ENCODE data around the gene CNR2. TPM values are rescaled to one million over a fixed set of nuclear protein-coding genes. Genes with fewer than 3 reads are reported as not detected.
"Not testable (repeated sequence)": the region's sequence is repeated elsewhere in the genome, so short reads cannot be mapped to it uniquely, and the experiment has no call there.

CNR2 gene
- total and polyA plus RNA-seq, 9 donors = 0.03 to 0.11 (median 0.10) TPM; not detected in 6

GRCh38 chr1:23862640-23863039, 50.5 kb downstream of the CNR2 start:
- Histone ChIP-seq H3K9me3 (no peaks in the 10 kb centered on the region), H3K4me1 (ENCODE audit: insufficient read depth) (peaks cover 6% of the 10 kb centered on the region), H3K27ac (no peak overlapping the region), H3K36me3 (no peaks in the 10 kb centered on the region), H3K4me3 (no peak overlapping the region), H3K27me3 (no peaks in the 10 kb centered on the region)
- DNase-seq = no peak
- WGBS, 3 donors = 54 to 67% (median 62%) methylated on average over 3 of the region's 3 CpGs
- intact Hi-C loops (cut with DNase I) = no loop called here
- no peak for TF ChIP-seq CTCF (IDR thresholded peaks at IDR 0.05)
- TF ChIP-seq POLR2A (IDR thresholded peaks at IDR 0.05) = no peak
- no peak for TF ChIP-seq EP300 (IDR thresholded peaks at IDR 0.05)

DNA sequence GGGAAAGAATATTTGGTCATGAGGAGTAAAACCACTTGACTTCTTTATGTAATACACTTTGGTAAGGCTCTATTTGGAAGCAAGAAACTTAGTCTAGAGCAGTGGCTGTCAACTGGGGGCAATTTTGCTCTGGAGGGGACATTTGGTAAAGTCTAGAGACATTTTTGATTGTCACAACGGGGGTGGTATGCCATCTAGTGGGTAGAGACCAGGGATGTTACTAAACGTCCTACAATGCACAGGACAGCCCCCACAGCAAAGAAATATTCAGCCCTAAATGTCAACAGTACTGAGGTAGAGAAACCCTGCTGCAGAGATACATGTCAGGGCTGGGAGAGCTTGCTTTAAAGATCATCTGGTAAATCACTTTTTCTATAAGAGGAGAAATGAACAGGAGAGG, 58.6 kb downstream of the CNR2 start:
- TF ChIP-seq EP300 (IDR thresholded peaks at IDR 0.05) (no peak), POLR2A (IDR thresholded peaks at IDR 0.05) (no peak), CTCF (IDR thresholded peaks at IDR 0.05) (no peak)
- WGBS, 3 donors = 30 to 43% (median 43%) methylated on average over 2 of the region's 2 CpGs
- intact Hi-C loops (cut with DNase I) = no loop called here
- no peaks in the 10 kb centered on the region for H3K36me3 ChIP-seq
- no peaks in the 10 kb centered on the region for H3K27me3 ChIP-seq
- H3K4me1 ChIP-seq (ENCODE audit: insufficient read depth) = no peaks in the 10 kb centered on the region
- H3K27ac ChIP-seq = no peak overlapping the region
- H3K4me3 ChIP-seq = no peak overlapping the region
- H3K9me3 ChIP-seq = no peaks in the 10 kb centered on the region
- no peak for DNase-seq

GRCh38 chr1:23853124-23853523, 60.0 kb downstream of the CNR2 start:
- H3K9me3 ChIP-seq; DNase-seq; H3K4me3 ChIP-seq; H3K36me3 ChIP-seq; intact Hi-C loops (cut with DNase I); H3K27me3 ChIP-seq; H3K27ac ChIP-seq; H3K4me1 ChIP-seq (ENCODE audit: insufficient read depth): not testable (repeated sequence)
- 80 to 94% (median 93%) methylated on average over 2 to 21 of the region's 34 CpGs for WGBS, 3 donors

- H3K27ac ChIP-seq; H3K4me1 ChIP-seq (ENCODE audit: insufficient read depth); H3K4me3 ChIP-seq; DNase-seq; H3K36me3 ChIP-seq; H3K9me3 ChIP-seq; intact Hi-C loops (cut with DNase I); H3K27me3 ChIP-seq: not testable (repeated sequence)
Observed at GRCh38 chr1:23851406-23851805, 61.8 kb downstream of the CNR2 start.

DNA sequence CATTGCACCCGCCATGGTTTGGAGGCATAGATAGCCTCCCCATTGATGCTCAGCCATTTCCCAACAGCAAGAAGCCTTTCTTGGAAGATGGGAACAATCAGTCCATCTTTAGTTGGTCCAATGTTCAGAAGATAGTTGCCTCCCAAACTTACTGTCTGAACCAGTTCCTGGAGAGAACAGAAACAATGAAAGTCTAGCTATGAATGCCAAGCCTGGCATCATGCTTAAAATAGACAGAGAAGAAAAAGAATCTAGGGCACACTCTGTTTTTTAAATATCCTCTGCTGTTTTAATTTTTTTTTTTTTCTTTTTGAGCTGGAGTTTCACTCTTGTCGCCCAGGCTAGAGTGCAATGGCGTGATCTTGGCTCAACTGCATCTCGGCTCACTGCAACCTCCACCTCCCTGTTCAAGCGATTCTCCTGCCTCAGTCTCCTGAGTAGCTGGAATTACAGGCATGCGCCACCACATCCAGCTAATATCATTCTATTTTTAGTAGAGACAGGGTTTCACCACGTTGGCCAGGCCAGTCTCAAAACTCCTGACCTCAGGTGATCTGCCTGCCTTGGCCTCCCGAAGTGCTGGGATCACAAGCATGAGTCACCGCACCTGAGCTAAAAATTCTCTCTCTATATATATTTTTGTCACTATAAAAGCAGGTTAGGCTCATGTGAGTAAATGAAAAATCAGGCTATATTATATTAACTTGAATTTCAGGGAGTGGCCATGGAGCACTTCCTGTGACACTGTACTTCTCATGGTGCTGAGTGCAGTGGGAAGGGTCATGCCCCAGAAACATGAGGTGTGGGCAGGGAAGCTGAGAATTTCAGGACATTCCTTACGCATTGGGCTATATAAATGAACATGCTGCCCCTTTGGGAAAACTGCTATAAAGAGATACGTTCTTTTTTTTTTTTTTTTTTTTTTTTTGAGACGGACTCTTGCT, 64.2 kb downstream of the CNR2 start:
- intact Hi-C loops (cut with DNase I) = no loop called here
- TF ChIP-seq EP300 (IDR thresholded peaks at IDR 0.05) = no peak
- TF ChIP-seq POLR2A (IDR thresholded peaks at IDR 0.05) = no peak
- TF ChIP-seq CTCF (IDR thresholded peaks at IDR 0.05) = no peak
- Histone ChIP-seq H3K27ac (no peak overlapping the region), H3K4me1 (ENCODE audit: insufficient read depth) (no peaks in the 10 kb centered on the region), H3K4me3 (no peak overlapping the region), H3K27me3 (no peaks in the 10 kb centered on the region), H3K36me3 (no peaks in the 10 kb centered on the region), H3K9me3 (peaks cover 0 to 3% of the 10 kb centered on the region in 2 donors)
- 87 to 93% (median 93%) methylated on average over 12 of the region's 12 CpGs for WGBS, 3 donors
- no peak for DNase-seq

- DNase-seq; H3K9me3 ChIP-seq; H3K36me3 ChIP-seq; H3K27ac ChIP-seq; H3K4me3 ChIP-seq; H3K4me1 ChIP-seq (ENCODE audit: insufficient read depth); intact Hi-C loops (cut with DNase I); H3K27me3 ChIP-seq: not testable (repeated sequence)
- WGBS, 3 donors = 95 to 100% (median 98%) methylated on average over 2 of the region's 2 CpGs
Observed at GRCh38 chr1:23847482-23848095, 65.6 kb downstream of the CNR2 start.
